Measurements from ENCODE around the gene TRIM3.

GRCh38 chr11:6420677-6421076 is 53.1 kb downstream of the TRIM3 start:
- TF ChIP-seq POLR2A (IDR thresholded peaks at IDR 0.05; ENCODE audit: low read depth, low read length) (no peak), MXI1 (IDR thresholded peaks at IDR 0.05; ENCODE audit: borderline replicate concordance, low read depth, low read length) (no peak), RAD21 (IDR thresholded peaks at IDR 0.05; ENCODE audit: low read length) (no peak), CTCF (conservative IDR thresholded peaks at IDR 0.05; ENCODE audit: low read depth, low read length) (no peak), RFX5 (IDR thresholded peaks at IDR 0.05; ENCODE audit: low read depth, low read length) (no peak), RCOR1 (IDR thresholded peaks at IDR 0.05; ENCODE audit: insufficient replicate concordance, low read length) (no peak), ELK1 (IDR thresholded peaks at IDR 0.05; ENCODE audit: borderline replicate concordance, low read depth, low read length) (no peak), FOS (IDR thresholded peaks at IDR 0.05; ENCODE audit: low read depth, low read length) (no peak)
